IPS-18a (cell line): ENCODE data around the gene CHRNG.

Experiments used
- H3K27ac ChIP-seq: one replicate; pipeline ENCODE4 v1.5.1; 2013; ENCODE audit warnings: low read length
- H3K27me3 ChIP-seq: one replicate; pipeline ENCODE4 v1.6.1; 2013; ENCODE audit warnings: mild to moderate bottlenecking, low read length; ENCODE audit not compliant: control insufficient read depth, insufficient read depth
- H3K36me3 ChIP-seq: one replicate; pipeline ENCODE4 v1.6.1; 2013; ENCODE audit warnings: low read depth, low read length; ENCODE audit not compliant: control insufficient read depth
- H3K4me1 ChIP-seq: one replicate; pipeline ENCODE4 v1.6.1; 2013; ENCODE audit warnings: low read depth, low read length; ENCODE audit not compliant: control insufficient read depth
- H3K4me3 ChIP-seq: one replicate; pipeline ENCODE4 v1.5.1; 2013; ENCODE audit warnings: low read length
- H3K9ac ChIP-seq: one replicate; pipeline ENCODE4 v1.6.1; 2013; ENCODE audit warnings: mild to moderate bottlenecking, low read length, moderate library complexity
- H3K9me3 ChIP-seq: one replicate; pipeline ENCODE4 v1.6.1; 2013; ENCODE audit warnings: low read depth, low read length; ENCODE audit not compliant: control insufficient read depth

The CHRNG gene

GRCh38 chr2:232523402-232523681, 16.1 kb upstream of the CHRNG start:
- Histone ChIP-seq H3K27ac (no peak overlapping the region), H3K9ac (no peak overlapping the region), H3K36me3 (no peaks in the 10 kb centered on the region), H3K27me3 (peaks cover 54% of the 10 kb centered on the region), H3K9me3 (no peaks in the 10 kb centered on the region), H3K4me3 (peak overlapping the region; percentile 51), H3K4me1 (no peaks in the 10 kb centered on the region)

- no peaks in the 10 kb centered on the region for H3K4me1 ChIP-seq
- no peak overlapping the region for H3K9ac ChIP-seq
- H3K27me3 ChIP-seq: peaks cover 54% of the 10 kb centered on the region
- peak overlapping the region; percentile 51 for H3K4me3 ChIP-seq
- H3K9me3 ChIP-seq: no peaks in the 10 kb centered on the region
- no peak overlapping the region for H3K27ac ChIP-seq
- H3K36me3 ChIP-seq: no peaks in the 10 kb centered on the region
Observed at GRCh38 chr2:232523682-232524597, 15.6 kb upstream of the CHRNG start.

GRCh38 chr2:232524771-232525170, 14.7 kb upstream of the CHRNG start:
- no peak overlapping the region for H3K9ac ChIP-seq
- H3K36me3 ChIP-seq: no peaks in the 10 kb centered on the region
- H3K4me3 ChIP-seq: no peak overlapping the region
- no peak overlapping the region for H3K27ac ChIP-seq
- H3K27me3 ChIP-seq: peaks cover 54% of the 10 kb centered on the region
- H3K4me1 ChIP-seq: no peaks in the 10 kb centered on the region
- no peaks in the 10 kb centered on the region for H3K9me3 ChIP-seq

DNA sequence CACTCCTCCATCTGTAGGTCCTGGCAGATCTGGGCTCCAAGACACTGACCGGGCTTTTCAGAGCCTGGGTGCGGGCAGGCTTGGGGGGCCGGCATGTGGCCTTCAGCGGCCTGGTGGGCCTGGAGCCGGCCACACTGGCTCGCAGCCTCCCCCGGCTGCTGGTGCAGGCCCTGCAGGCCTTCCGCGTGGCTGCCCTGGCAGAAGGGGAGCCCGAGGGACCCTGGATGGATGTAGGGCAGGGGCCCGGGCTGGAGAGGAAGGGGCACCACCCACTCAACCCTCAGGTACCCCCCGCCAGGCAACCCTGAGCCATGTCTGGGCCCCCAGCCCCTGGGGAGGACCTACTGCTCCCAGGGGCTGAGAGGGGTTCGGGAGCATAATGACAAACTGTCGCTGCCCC, 14.3 kb upstream of the CHRNG start:
- Histone ChIP-seq H3K36me3 (no peaks in the 10 kb centered on the region), H3K9ac (no peak overlapping the region), H3K27ac (no peak overlapping the region), H3K4me3 (no peak overlapping the region), H3K4me1 (no peaks in the 10 kb centered on the region), H3K27me3 (peaks cover 52% of the 10 kb centered on the region), H3K9me3 (no peaks in the 10 kb centered on the region)

- Histone ChIP-seq H3K4me3 (no peak within 1 kb of the TSS), H3K36me3 (no peaks in the 10 kb centered on the region), H3K9ac (no peak within 1 kb of the TSS), H3K27ac (no peak within 1 kb of the TSS), H3K9me3 (no peaks in the 10 kb centered on the region), H3K4me1 (no peaks in the 10 kb centered on the region), H3K27me3 (peaks cover 45% of the 10 kb centered on the region)
Observed at GRCh38 chr2:232525791-232526371, 13.6 kb upstream of the CHRNG start, which contains the start of gene CHRND. TSS of gene CHRND (plus strand) at chr2:232526160. CDS start at chr2:232526216, 56 bp downstream.

GRCh38 chr2:232526372-232526941, 13.0 kb upstream of the CHRNG start:
- Histone ChIP-seq H3K27me3 (peaks cover 39% of the 10 kb centered on the region), H3K9ac (no peak overlapping the region), H3K9me3 (no peaks in the 10 kb centered on the region), H3K27ac (no peak overlapping the region), H3K4me1 (no peaks in the 10 kb centered on the region), H3K36me3 (no peaks in the 10 kb centered on the region), H3K4me3 (no peak overlapping the region)

DNA sequence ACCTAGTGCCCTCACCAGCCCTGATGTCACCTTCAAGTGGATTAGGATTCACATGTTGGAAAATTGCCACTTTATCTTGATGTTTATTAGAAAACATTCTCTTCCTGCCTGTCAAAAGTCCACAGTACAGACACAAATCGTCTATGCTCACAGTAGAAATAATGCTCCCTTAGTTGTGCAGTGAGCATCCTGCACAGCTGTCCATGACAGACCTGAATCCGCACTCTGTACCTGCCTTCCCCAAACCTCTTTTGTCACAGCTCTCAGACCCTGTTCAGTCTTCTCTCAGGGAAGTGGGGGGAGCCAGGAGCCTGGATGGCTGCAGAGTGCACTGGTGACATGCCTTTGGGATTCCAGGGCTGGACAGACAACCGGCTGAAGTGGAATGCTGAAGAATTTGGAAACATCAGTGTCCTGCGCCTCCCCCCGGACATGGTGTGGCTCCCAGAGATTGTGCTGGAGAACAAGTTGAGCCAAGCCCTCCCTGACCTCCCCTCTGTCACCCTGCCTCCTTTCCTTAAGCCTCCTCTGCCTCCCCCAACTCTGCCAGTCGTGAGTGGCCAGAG, 11.5 kb upstream of the CHRNG start:
- Histone ChIP-seq H3K9me3 (no peaks in the 10 kb centered on the region), H3K4me1 (no peaks in the 10 kb centered on the region), H3K4me3 (no peak overlapping the region), H3K9ac (no peak overlapping the region), H3K36me3 (no peaks in the 10 kb centered on the region), H3K27me3 (peaks cover 24% of the 10 kb centered on the region), H3K27ac (no peak overlapping the region)

DNA sequence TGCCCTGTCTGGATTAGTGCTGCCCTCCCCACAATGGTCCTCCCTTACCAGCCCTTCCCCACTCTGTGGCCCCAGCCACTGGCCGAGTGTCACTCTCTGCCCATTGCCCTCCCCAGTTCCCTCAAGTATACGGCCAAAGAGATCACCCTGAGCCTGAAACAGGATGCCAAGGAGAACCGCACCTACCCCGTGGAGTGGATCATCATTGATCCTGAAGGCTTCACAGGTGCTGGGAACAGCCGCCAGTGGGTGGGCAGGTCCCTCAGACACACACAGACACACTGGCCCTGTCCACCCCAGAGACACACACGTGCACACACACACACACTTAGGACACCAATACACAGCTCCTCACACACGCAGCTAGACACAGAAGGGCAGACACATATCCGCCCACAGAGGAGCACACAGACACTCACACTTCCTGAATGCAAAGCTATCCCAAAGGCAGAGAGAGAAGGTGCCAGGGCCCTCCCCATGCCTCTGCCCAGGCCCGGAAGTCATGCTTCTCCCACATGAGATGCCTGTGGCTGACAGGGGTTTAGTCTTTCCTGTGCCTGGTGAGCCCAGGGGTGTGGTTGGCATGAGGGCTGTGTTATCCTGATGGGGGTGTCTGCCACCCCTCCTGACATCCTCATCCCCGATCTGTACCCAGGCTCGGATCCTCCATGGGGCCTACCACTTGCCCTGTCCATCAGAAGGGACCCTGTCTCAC, 10.6 kb upstream of the CHRNG start:
- Histone ChIP-seq H3K27ac (no peak overlapping the region), H3K9me3 (no peaks in the 10 kb centered on the region), H3K27me3 (peaks cover 14% of the 10 kb centered on the region), H3K36me3 (no peaks in the 10 kb centered on the region), H3K9ac (no peak overlapping the region), H3K4me1 (no peaks in the 10 kb centered on the region), H3K4me3 (no peak overlapping the region)

DNA sequence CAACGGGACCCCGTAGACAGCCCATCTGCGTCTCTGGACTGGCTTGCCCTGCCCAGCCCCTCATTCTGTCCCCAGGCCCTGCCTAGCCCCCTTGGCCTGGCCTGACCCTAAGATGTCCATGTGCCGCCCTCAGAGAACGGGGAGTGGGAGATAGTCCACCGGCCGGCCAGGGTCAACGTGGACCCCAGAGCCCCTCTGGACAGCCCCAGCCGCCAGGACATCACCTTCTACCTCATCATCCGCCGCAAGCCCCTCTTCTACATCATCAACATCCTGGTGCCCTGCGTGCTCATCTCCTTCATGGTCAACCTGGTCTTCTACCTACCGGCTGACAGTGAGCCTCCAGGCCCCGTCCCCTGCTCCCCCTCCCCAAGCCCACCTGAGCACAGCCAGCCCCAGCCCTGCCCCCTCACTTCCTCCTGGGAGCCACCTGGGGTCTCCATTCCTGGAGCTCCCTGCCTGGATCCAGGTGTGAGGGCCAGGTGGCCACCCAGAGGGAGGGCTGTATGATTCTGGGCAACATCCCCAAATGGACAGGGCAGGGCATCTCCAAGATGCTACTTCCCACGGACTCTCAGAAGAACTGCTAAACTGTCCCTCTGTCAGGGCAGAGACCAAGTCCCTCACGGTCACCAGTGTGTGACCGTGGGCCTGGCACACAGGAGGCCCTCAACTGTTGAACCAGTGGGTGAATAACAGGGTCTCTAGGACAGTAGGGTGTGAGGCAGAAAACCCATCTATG, 9.5 kb upstream of the CHRNG start:
- no peaks in the 10 kb centered on the region for H3K9me3 ChIP-seq
- H3K27me3 ChIP-seq: peaks cover 4% of the 10 kb centered on the region
- H3K27ac ChIP-seq: no peak overlapping the region
- no peak overlapping the region for H3K4me3 ChIP-seq
- no peak overlapping the region for H3K9ac ChIP-seq
- no peaks in the 10 kb centered on the region for H3K36me3 ChIP-seq
- H3K4me1 ChIP-seq: no peaks in the 10 kb centered on the region

GRCh38 chr2:232530626-232531260, 8.7 kb upstream of the CHRNG start:
- Histone ChIP-seq H3K27me3 (no peaks in the 10 kb centered on the region), H3K9me3 (no peaks in the 10 kb centered on the region), H3K27ac (no peak overlapping the region), H3K4me3 (no peak overlapping the region), H3K36me3 (no peaks in the 10 kb centered on the region), H3K9ac (no peak overlapping the region), H3K4me1 (no peaks in the 10 kb centered on the region)
